ENCODE measurements around the gene QRFPR. TPM values are rescaled to one million over a fixed set of nuclear protein-coding genes. Genes with fewer than 3 reads are reported as not detected.
"Not testable (repeated sequence)": the region's sequence is repeated elsewhere in the genome, so short reads cannot be mapped to it uniquely, and the experiment has no call there.

Gene QRFPR
- total and polyA plus RNA-seq, 11 donors, result 0.49 to 6.5 (median 3.0) TPM

DNA sequence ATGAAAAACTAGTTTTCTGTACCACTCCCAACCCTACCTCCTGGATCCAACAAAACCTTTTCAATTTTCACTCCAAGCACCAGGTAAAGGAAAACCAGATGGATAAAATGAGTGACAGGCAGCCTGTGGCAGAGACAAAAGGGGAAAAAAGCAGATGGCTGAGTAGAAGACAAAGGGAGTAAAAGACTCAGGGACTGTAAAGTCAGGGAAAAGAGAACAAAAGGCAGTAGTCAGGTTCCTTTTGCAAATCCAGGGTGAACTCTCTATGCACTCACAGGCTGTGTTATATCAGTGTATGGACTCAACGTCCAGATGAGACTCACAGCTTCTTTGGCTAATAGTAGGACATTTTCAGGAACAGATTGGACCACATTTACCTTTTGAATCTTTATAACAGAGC is 54.2 kb downstream of the QRFPR start:
- ATAC-seq, result no peak

GRCh38 chr4:121324331-121324730 is 56.5 kb downstream of the QRFPR start:
- 93 to 97% (median 95%) methylated on average over 3 of the region's 3 CpGs for WGBS, 4 donors
- TF ChIP-seq POLR2A (IDR thresholded peaks at IDR 0.05) (no peak), CTCF (IDR thresholded peaks at IDR 0.05) (peak in 2 of 12 donors; percentile 11)
- no peaks in the 10 kb centered on the region for H3K27me3 ChIP-seq
- no peaks in the 10 kb centered on the region for H3K36me3 ChIP-seq
- H3K4me1 ChIP-seq, result peaks cover 0 to 11% (median 0%) of the 10 kb centered on the region in 12 donors
- H3K27ac ChIP-seq, result no peak overlapping the region
- peaks cover 0 to 2% (median 0%) of the 10 kb centered on the region in 12 donors for H3K9me3 ChIP-seq
- H3K4me3 ChIP-seq, result no peak overlapping the region
- ATAC-seq (no peak), DNase-seq (no peak)
- intact Hi-C loops (cut with DNase I), result no loop called here

More for the DNA sequence above, 54.2 kb downstream of the QRFPR start:
- no peak for DNase-seq
- WGBS, 4 donors, result 15 to 28% (median 20%) methylated on average over 1 of the region's 1 CpG
- intact Hi-C loops (cut with DNase I), result no loop called here
- no peak overlapping the region for H3K4me3 ChIP-seq
- H3K27ac ChIP-seq, result no peak overlapping the region
- no peaks in the 10 kb centered on the region for H3K27me3 ChIP-seq
- TF ChIP-seq CTCF (IDR thresholded peaks at IDR 0.05) (no peak), POLR2A (IDR thresholded peaks at IDR 0.05) (no peak)
- H3K36me3 ChIP-seq, result no peaks in the 10 kb centered on the region
- no peaks in the 10 kb centered on the region for H3K9me3 ChIP-seq
- H3K4me1 ChIP-seq, result peaks cover 0 to 11% (median 0%) of the 10 kb centered on the region in 12 donors

- 41 to 50% (median 47%) methylated on average over 3 of the region's 3 CpGs for WGBS, 4 donors
- ATAC-seq, result no peak
- Histone ChIP-seq H3K36me3 (no peaks in the 10 kb centered on the region), H3K4me3 (no peak overlapping the region), H3K27me3 (no peaks in the 10 kb centered on the region), H3K4me1 (peaks cover 0 to 9% (median 0%) of the 10 kb centered on the region in 12 donors), H3K27ac (no peak overlapping the region), H3K9me3 (peaks cover 0 to 4% (median 0%) of the 10 kb centered on the region in 12 donors)
- no peak for DNase-seq
- TF ChIP-seq CTCF (IDR thresholded peaks at IDR 0.05) (no peak), POLR2A (IDR thresholded peaks at IDR 0.05) (no peak)
- intact Hi-C loops (cut with DNase I), result no loop called here
These were observed 59.4 kb downstream of the QRFPR start for GRCh38 chr4:121321466-121321865.

GRCh38 chr4:121316091-121316490 is 64.7 kb downstream of the QRFPR start:
- TF ChIP-seq CTCF (IDR thresholded peaks at IDR 0.05) (no peak), POLR2A (IDR thresholded peaks at IDR 0.05) (no peak)
- peaks cover 0 to 4% (median 0%) of the 10 kb centered on the region in 12 donors for H3K9me3 ChIP-seq
- no peaks in the 10 kb centered on the region for H3K36me3 ChIP-seq
- DNase-seq (no peak), ATAC-seq (no peak)
- no peak overlapping the region for H3K27ac ChIP-seq
- no peak overlapping the region for H3K4me3 ChIP-seq
- intact Hi-C loops (cut with DNase I), result no loop called here
- 91 to 95% (median 93%) methylated on average over 2 of the region's 2 CpGs for WGBS, 4 donors
- H3K27me3 ChIP-seq, result no peaks in the 10 kb centered on the region
- no peaks in the 10 kb centered on the region for H3K4me1 ChIP-seq

DNA sequence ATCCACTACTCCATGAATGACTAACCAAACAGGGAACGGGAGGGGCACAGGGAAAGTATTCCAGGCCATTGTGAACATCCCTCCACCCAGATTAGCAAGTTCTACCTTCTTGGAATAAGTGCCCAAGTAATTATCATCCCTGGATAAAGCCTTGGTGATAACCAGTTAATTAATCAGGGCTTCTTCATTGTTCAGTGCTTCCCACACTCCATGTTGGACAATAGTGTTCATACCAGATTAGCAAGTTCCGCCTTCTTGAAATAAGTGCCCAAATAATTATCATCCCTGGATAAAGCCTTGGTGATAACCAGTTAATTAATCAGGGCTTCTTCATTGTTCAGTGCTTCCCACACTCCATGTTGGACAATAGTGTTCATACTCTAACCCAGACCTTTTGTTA is 67.4 kb downstream of the QRFPR start:
- H3K9me3 ChIP-seq; ATAC-seq; H3K36me3 ChIP-seq; H3K4me1 ChIP-seq; H3K27me3 ChIP-seq; intact Hi-C loops (cut with DNase I); H3K4me3 ChIP-seq; H3K27ac ChIP-seq; DNase-seq: not testable (repeated sequence)
- 61 to 90% (median 81%) methylated on average over 2 of the region's 2 CpGs for WGBS, 4 donors

All from heart left ventricle (tissue), 16 donors.